ENCODE data around the gene MS4A1. TPM values are rescaled to one million over a fixed set of nuclear protein-coding genes. Genes with fewer than 3 reads are reported as not detected.
"Not testable (repeated sequence)": the region's sequence is repeated elsewhere in the genome, so short reads cannot be mapped to it uniquely, and the experiment has no call there.

The MS4A1 gene
- total RNA-seq, 1 donor from 2014 or later: 0.60 TPM

DNA sequence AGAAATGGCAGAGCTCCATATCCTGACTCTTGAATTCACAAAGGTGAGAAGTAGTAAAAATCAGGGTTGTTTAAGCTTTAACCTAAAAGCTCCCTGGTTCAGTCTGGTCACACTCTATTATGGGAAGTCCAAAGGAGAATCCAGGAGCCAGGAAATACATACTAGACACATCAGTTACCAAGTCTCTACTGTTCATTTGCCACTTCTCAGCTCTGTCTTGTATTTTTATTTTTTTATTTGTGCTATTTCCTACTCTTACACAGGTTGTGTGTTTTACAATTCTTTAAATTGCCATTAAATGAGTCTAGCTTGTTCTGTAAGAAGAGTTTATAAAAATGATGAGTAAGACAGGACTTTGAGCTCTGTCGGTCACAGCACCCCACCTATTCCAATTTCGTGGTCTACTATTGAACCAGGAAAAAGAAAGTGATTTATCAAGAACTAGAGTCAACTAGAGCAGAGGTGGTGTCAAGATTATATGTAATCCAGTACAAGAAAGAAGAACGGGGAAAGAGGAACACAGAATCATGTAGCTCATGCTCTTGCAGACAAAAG, 46.7 kb downstream of the MS4A1 start:
- DNase-seq (ENCODE audit: low spot score): no peak

DNA sequence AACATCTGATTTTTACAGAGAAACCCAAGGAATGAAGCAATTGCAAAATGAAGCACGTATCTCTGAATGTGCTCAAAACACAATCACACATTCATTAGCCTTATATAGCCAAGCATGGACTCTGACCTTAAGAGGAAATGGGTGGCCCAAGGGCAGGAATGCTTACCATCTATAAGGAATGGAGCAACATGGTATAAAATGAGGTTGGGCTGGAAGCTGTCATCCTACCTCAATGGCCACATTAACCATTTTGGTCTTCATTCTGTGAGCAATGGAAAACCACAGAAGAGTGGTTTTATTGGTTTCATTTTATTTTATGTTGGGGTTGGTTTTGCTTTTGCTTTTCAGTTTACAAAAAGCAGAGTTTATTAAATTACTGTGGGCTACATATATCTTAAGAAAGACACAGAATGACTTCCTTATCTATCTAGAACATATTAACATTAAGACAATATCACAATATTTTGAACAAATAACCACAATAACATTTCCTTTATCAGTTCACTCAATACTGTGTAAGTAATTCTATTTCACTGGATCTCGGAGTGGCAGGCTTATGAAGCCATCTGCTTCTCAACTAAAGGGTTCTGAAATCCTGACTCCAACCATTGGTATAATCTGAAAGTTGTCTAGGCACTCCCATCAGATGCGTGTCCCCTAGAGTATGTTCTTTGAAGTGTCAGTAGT, 48.7 kb downstream of the MS4A1 start:
- DNase-seq (ENCODE audit: low spot score): no peak

DNA sequence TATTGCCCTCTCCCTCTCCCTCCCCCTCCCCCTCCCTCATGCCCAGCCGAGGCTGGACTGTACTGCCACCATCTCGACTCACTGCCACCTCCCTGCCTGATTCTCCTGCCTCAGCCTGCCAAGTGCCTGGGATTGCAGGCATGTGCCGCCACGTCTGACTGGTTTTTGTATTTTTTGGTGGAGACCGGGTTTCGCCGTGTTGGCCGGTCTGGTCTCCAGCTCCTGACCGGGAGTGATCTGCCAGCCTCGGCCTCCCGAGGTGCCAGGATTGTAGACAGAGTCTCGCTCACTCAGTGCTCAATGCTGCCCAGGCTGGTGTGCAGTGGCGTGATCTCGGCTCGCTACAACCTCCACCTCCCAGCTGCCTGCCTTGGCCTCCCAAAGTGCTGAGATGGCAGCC, 54.0 kb downstream of the MS4A1 start:
- DNase-seq (ENCODE audit: low spot score): not testable (repeated sequence)

DNA sequence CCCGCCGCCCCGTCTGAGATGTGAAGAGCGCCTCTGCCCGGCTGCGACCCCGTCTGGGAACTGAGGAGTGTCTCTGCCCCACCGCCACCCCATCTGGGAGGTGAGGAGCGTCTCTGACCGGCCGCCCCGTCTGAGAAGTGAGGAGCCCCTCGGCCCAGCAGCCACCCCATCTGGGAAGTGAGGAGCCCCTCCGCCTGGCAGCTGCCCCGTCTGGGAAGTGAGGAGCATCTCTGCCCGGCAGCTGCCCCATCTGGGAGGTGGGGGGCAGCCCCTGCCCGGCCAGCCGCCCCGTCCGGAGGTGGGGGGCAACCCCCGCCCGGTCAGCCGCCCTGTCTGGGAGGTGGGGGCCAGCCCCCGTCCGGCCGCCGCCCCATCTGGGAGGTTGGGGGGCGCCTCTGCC, 54.6 kb downstream of the MS4A1 start:
- DNase-seq (ENCODE audit: low spot score): not testable (repeated sequence)

DNA sequence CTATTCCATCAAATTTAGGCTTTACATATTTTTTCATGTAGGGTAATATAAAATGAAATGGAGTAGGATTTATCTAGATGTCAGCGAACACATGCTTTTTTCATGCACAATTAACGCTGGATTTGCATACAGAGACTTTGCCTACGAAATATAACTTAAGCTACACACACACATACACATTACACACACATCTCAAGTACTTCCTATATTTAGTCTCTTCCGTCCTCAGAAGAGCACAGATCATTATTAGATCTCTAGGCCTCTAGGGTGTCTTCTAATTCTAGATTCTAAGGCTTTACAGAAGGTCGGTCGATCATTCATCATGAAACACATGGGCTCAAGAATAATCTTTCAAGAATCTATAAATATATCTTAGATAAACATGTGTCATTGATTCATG, 55.7 kb downstream of the MS4A1 start:
- DNase-seq (ENCODE audit: low spot score): no peak

DNA sequence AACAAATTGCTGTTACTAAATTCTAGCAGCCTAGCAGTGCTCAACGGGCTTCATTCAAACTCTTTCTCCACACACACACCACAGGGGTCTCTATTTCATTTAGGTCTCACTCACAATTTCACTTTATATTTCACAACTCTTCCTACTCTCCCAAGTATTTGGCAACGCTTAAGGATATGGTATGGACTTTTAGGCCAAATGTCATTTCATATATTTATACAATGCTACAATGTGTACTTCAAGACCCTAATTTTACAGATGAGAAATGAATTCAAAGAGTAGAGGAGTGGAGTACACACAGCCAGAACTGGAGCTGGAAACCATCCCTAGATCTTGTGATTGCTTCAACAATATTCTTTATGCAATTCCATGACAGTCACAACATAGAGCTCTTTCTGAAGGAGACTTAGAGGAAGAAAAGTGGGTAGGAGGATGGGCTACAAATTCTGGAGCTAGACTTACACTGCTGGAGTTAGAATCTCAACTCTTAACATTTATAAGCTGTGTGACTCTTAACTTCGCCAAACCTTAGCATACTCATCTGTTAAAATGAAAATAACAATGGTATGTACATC, 57.1 kb downstream of the MS4A1 start:
- DNase-seq (ENCODE audit: low spot score): no peak

DNA sequence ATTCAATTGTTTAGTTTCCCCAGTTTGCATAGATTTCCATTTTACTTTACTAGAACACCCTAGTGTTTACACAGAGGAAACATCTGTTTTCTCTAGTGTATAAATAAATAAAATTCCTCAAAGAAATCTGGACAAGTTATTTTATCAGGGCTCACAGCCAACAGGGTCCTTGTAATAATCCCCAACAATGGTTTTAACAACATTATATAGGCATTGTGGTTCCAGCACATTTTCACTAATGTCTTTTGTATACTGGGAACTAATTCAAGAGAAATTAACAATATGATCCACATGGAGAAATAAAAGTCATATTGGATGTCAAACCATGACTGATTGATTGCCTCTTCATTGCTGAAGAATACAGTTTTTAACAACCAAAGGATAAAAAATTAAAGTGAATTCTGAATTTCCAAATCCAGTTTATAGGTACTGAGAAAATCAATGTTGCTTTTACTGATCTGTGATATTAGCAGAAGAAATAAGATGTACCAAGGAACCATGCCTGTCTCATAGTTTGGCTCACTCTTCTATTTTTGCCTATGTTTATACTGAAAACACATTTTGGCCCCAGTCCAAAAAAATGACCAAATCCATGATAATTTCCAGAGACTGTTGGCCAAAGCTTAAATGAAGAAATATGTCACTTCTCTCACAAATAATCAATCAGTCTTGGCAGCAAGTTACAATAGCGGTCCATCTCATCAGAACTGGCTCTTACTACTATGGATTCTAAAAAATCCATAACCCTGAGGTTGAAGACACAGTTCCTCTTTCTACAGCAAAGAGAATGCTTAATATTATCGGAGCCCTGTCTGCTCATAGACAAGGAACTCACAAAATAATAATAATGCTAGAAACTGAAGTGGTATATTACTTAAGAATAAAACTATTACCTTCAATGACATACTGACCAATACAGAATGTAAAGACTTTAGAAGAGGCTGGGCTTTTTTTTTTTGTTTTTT, 58.1 kb downstream of the MS4A1 start:
- no peak for DNase-seq (ENCODE audit: low spot score)

DNA sequence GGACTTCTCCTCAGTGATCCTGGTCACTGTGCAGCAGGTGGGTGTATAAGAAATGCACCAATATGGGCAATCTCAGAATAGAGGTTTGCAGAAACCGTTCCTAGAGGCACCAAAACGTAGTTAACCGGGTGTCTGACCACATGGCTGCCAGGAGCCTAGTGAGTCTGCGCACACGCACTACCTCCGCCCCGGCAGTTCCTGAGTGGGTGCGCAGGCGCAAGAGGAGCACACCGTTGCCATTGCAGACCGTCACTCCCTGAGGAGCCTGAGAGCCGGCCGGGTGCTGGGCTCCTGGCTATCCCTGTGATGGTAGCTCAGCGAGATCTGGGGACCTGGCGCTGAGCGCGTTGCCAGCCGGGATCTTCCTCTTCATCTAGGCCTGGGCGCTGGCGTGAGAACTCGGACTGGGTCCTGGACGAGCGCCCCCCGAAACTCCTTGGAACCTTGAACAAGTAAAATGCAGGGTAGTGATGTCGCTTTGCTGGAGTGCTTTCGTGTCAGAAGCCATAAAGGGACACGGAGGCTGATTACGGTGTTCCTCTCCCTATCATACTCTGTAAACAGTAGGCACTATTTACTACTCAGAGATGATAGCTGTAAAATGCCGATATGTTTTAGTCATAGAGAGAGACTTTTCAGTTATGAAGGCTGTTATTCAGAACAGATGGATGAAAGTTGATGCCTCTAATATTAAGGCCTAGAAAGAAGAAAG, 59.7 kb downstream of the MS4A1 start, which contains the start of gene MS4A13:
Gene MS4A13, plus strand, starts transcription at position 249 of the 712 bp plus-strand sequence. CDS start 2,692 bp downstream, outside the sequence.
- no peak for DNase-seq (ENCODE audit: low spot score)

Other genes with a start within 250 kb of the MS4A1 start
- gene MS4A4E, start 212.7 kb upstream of the MS4A1 start, total RNA-seq: 3.5 TPM
- gene MS4A4A, start 175.2 kb upstream of the MS4A1 start, total RNA-seq: 28.9 TPM
- gene MS4A6E, start 128.6 kb upstream of the MS4A1 start, total RNA-seq: not detected
- 39.8 TPM for gene MS4A7, start 77.3 kb upstream of the MS4A1 start, total RNA-seq
- gene MS4A14, start 59.4 kb upstream of the MS4A1 start, total RNA-seq: 2.5 TPM
- not detected for gene MS4A5, start 26.3 kb upstream of the MS4A1 start, total RNA-seq
- gene MS4A12, start 36.9 kb downstream of the MS4A1 start, total RNA-seq: not detected
- not detected for gene MS4A13, start 59.5 kb downstream of the MS4A1 start, total RNA-seq
- gene MS4A8, start 243.8 kb downstream of the MS4A1 start, total RNA-seq: 61.4 TPM